Glutamatergic neuron (in vitro differentiated cells): ENCODE results near the gene RPUSD3. TPM values are rescaled to one million over a fixed set of nuclear protein-coding genes. Genes with fewer than 3 reads are reported as not detected.

Experiments used
- DNase-seq: peaks from one replicate; pipeline ENCODE4 v3.0.0; 2022
- H3K27ac Mint-ChIP-seq: one replicate; pipeline ENCODE4 v1.8.0; 2020; ENCODE audit warnings: mild to moderate bottlenecking, mixed read lengths, inconsistent platforms; ENCODE audit not compliant: unreplicated experiment
- H3K27me3 Mint-ChIP-seq: one replicate; pipeline ENCODE4 v1.8.0; 2020; ENCODE audit warnings: mild to moderate bottlenecking, moderate library complexity, mixed read lengths, inconsistent platforms; ENCODE audit not compliant: unreplicated experiment
- H3K36me3 Mint-ChIP-seq: one replicate; pipeline ENCODE4 v1.8.0; 2020; ENCODE audit warnings: mild to moderate bottlenecking, mixed read lengths, inconsistent platforms; ENCODE audit not compliant: unreplicated experiment
- H3K4me1 Mint-ChIP-seq: one replicate; pipeline ENCODE4 v1.8.0; 2020; ENCODE audit warnings: mild to moderate bottlenecking, low read depth, mixed read lengths, inconsistent platforms; ENCODE audit not compliant: unreplicated experiment
- H3K4me3 Mint-ChIP-seq: one replicate; pipeline ENCODE4 v1.8.0; 2020; ENCODE audit warnings: mild to moderate bottlenecking, mixed read lengths, inconsistent platforms; ENCODE audit not compliant: unreplicated experiment
- H3K9me3 Mint-ChIP-seq: one replicate; pipeline ENCODE4 v1.8.0; 2020; ENCODE audit warnings: mild to moderate bottlenecking, moderate library complexity, mixed read lengths, inconsistent platforms; ENCODE audit not compliant: unreplicated experiment
- CTCF ChIP-seq: fragments of 200-600 bp; sonication (generic); IDR thresholded peaks from one replicate; pipeline ENCODE4 v1.5.0; 2021; ENCODE audit not compliant: partially characterized antibody, unreplicated experiment
- total RNA-seq: library from RNA; stranded (reverse); fragmentation: NEBNext Ultra II Directional; extraction: Animal tissue kit (Norgen Biotek cat#: 25700); gene quantifications from one replicate; pipeline ENCODE4 v1.2.1, GENCODE V29; 2021; ENCODE audit not compliant: unreplicated experiment

RPUSD3 gene
- total RNA-seq, 1 donor from 2014 or later, result 81.7 TPM

DNA sequence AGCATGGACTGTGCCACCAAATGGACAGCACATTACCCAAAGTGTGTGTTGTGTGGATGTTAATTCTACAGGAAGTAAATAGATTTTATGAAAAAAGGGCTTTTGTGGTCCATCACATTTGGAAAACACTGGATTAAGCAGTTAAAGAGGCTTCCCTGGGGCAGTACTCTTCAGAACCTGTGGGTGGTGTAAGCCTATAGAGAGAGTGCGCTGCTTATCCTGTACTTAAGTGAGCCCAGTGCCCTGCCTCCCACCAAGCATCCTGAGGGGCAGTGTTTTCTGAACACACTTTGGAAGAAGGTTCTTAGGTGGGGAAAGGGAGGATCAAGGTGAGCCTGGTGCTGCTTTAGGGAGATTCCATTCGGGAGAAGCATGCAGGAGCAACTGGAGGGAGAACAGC, 22.9 kb downstream of the RPUSD3 start:
- Mint-ChIP-seq H3K36me3 (peaks cover 5% of the 10 kb centered on the region), H3K4me1 (no peaks in the 10 kb centered on the region), H3K27me3 (peaks cover 2% of the 10 kb centered on the region), H3K4me3 (no peak overlapping the region), H3K27ac (no peak overlapping the region), H3K9me3 (no peaks in the 10 kb centered on the region)
- peak; percentile 51 for TF ChIP-seq CTCF
- no peak for DNase-seq

DNA sequence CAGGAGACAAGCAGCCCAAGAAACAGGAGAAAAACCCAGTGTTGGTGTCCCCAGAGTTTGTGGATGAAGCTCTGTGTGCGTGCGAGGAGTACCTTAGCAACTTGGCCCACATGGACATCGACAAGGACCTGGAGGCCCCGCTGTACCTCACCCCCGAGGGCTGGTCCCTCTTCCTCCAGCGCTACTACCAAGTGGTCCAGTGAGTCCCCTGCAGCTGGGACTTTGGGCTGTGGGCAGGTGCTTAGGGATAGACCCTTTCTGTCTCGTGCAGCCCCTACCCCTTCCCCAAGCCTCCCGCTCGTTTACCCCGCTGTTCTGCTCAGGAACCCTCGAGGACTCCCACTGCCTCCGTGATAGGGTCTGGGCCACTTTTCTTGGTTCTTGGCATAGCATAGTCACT, 23.3 kb downstream of the RPUSD3 start:
- DNase-seq, result no peak
- peaks cover 2% of the 10 kb centered on the region for H3K27me3 Mint-ChIP-seq
- TF ChIP-seq CTCF, result no peak
- H3K9me3 Mint-ChIP-seq, result no peaks in the 10 kb centered on the region
- H3K27ac Mint-ChIP-seq, result no peak overlapping the region
- H3K4me3 Mint-ChIP-seq, result no peak overlapping the region
- H3K36me3 Mint-ChIP-seq, result peaks cover 5% of the 10 kb centered on the region
- no peaks in the 10 kb centered on the region for H3K4me1 Mint-ChIP-seq

GRCh38 chr3:9818666-9819335, 25.0 kb downstream of the RPUSD3 start:
- H3K9me3 Mint-ChIP-seq, result no peaks in the 10 kb centered on the region
- no peaks in the 10 kb centered on the region for H3K4me1 Mint-ChIP-seq
- H3K4me3 Mint-ChIP-seq, result no peak overlapping the region
- peaks cover 5% of the 10 kb centered on the region for H3K36me3 Mint-ChIP-seq
- DNase-seq, result no peak
- peaks cover under 1% of the 10 kb centered on the region for H3K27me3 Mint-ChIP-seq
- no peak overlapping the region for H3K27ac Mint-ChIP-seq
- no peak for TF ChIP-seq CTCF

DNA sequence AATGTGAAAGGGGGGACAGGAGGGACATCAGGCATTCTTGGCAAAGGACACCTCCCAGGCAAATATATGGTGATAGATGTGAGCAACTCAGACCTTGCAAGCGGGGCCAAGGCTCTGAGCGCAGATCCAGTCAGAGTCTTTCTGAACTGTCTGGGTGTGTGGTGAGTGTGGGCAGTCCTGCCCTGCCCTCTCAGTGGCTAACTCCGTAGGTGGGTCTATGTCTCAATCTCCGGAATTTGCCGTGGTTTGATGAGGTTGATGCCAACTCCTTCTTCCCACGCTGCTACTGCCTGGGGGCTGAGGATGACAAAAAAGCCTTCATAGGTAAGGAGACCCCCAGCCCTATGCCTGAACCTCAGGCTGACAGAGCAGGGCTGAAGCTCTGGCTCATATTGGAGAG, 26.4 kb downstream of the RPUSD3 start:
- Mint-ChIP-seq H3K4me1 (no peaks in the 10 kb centered on the region), H3K27ac (no peak overlapping the region), H3K27me3 (no peaks in the 10 kb centered on the region), H3K9me3 (no peaks in the 10 kb centered on the region), H3K36me3 (peaks cover 5% of the 10 kb centered on the region), H3K4me3 (no peak overlapping the region)
- no peak for TF ChIP-seq CTCF
- no peak for DNase-seq

DNA sequence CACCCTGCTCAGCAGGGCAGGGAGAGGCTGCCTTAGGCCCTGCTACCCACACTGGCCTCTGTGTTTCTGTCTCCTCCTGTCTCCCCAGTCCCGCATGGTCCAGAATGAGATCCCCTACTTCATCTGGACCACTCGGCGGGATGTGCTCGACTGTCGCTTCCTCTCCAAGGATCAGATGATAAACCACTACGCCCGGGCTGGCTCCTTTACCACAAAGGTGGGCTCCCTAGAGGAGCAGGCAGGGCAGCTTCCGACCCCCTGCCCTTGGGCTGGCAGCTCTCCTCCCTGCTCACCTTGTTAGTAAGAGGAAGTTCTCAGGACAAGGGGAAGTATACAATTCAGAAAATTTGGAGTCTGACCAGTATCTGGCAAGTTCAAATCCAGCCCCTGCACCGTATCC, 27.8 kb downstream of the RPUSD3 start:
- H3K27ac Mint-ChIP-seq, result no peak overlapping the region
- H3K9me3 Mint-ChIP-seq, result peaks cover 5% of the 10 kb centered on the region
- no peak overlapping the region for H3K4me3 Mint-ChIP-seq
- H3K4me1 Mint-ChIP-seq, result peaks cover 8% of the 10 kb centered on the region
- H3K27me3 Mint-ChIP-seq, result peaks cover 3% of the 10 kb centered on the region
- TF ChIP-seq CTCF, result no peak
- no peak for DNase-seq
- H3K36me3 Mint-ChIP-seq, result peaks cover 14% of the 10 kb centered on the region
